GM04504 (cell line): ENCODE measurements around the gene IRF8.
"Not testable (repeated sequence)": the region's sequence is repeated elsewhere in the genome, so short reads cannot be mapped to it uniquely, and the experiment has no call there.

ENCODE experiments used
- DNase-seq: peaks from one replicate; pipeline ENCODE4 v3.0.0-alpha.2; 2012; ENCODE audit warnings: low read depth

The IRF8 gene, protein sequence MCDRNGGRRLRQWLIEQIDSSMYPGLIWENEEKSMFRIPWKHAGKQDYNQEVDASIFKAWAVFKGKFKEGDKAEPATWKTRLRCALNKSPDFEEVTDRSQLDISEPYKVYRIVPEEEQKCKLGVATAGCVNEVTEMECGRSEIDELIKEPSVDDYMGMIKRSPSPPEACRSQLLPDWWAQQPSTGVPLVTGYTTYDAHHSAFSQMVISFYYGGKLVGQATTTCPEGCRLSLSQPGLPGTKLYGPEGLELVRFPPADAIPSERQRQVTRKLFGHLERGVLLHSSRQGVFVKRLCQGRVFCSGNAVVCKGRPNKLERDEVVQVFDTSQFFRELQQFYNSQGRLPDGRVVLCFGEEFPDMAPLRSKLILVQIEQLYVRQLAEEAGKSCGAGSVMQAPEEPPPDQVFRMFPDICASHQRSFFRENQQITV

DNA sequence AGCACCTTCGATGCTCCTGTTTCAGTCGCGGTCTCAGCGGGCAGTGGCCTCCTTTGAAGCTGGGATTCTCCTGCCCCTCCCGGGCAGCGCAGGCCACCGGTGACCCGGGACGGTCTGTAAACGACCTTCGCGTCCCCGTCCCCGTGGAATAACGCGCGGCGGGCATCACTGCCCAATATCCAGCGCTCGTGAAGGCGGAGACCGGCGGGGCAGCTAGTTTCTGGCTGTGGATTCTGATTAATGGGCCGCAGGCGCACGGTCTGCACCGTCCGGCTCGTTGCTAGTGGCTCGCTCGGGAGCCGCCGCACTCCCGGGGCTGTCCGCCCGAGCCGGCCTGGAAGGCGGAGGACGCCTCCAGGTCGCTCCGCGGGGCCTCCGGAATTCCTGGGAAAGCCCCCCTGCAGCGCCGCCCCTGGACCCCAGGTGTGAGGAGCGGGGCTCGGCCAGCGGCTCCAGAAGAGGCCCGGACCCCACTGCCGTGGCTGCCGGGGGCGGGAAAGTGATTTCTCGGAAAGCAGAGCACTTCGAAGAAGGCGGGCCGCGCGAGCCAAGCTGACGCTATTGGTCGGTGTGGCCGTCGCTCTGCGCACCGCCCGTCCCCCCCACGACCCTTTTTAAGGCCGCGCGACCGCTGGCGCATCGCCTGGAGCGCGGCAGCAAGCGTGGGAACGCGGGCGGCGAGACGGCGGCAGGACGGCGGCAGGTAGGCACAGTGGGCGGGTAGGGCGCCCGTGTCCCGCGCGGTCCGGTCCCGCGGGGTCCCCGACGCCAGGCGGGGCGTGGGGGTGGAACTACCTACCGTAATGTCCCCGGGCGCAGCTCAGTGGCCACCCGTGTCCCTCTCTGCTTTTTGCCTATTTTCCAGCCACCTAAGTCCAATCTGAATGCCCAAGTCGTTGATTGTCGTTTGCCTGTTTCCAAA is at the start of gene IRF8:
Gene IRF8, plus strand, starts transcription at position 642 of the 922 bp plus-strand sequence. CDS start 3,854 bp downstream, outside the sequence.
- DNase-seq, result no peak

DNA sequence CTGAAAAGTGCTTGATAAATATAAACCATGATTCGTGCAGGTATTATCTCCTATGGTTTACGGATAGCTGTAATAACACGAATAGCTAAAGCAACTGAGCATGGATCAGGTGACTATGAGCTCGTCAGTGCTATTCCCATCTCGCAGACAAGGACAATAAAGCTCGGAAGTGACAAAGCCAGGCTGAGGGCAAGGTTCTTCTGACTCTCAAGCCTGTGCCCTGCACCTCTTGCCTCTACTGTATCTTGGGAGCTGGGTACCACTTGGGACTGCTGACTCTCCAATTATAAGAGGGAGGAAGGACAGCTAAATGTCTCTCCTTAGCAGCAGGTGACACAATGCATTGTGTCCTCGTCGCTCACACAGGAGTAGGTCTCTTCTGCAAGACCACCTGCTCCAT is 49.6 kb upstream of the IRF8 start:
- DNase-seq, result no peak

DNA sequence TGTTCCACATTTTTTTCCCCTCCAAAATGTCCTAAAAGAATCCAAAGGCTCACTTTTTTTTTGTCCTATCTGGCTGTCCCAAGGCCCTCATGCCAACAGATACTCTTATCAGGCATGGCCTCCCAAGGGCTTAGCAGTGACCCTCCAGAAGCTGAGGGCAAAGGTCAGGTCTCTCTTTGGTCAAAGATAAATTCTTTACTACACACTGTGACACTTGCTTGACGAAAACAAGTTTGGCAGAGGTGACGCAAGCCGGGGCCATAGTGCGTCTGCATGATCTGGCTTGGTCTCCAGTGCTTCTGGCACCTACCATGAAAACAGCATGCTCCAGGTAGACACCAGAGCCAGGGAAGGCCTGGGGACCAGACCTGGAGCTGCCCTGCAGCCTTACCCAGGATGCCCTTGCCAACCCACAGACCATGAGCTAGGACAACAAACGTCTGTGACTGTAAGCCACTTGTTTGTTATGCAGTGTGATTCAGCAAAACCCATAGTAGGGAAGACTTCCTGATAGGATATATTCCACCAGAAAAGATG is 48.5 kb upstream of the IRF8 start:
- no peak for DNase-seq

DNA sequence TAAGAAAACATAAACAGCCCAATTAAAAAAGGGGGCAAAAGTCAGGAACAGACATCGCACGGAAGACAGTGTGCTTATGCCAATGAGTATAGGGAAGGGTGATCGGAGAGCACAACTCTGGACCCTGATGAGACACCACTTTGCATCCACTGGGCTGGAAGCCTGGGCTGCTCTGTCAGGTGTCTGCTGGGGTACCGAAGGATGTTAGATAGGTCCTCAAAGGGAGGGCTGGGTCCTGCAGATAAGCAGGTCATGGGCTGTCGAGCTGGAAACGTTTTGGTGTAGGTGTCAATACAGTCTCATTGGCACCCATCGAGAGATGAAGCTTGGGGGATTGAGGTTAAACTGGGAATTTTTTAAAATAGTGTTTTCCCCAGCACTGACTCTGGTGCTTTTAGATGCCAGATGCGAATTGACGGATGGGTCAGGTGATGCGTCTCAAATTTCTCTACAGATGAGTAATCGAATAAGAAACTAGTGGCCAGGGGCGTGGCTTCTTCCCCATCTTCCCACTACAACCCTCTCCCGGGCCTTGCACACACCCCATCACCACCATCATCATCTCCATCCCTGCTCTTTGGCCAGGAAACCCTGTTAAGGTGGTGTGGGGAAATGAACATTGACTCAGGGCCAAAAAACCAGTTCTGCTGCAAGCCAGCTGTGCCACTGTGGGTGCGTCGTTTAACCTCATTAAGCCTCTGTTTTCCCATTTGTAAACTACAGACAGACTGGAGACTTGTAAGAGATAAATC is 47.8 kb upstream of the IRF8 start:
- no peak for DNase-seq

DNA sequence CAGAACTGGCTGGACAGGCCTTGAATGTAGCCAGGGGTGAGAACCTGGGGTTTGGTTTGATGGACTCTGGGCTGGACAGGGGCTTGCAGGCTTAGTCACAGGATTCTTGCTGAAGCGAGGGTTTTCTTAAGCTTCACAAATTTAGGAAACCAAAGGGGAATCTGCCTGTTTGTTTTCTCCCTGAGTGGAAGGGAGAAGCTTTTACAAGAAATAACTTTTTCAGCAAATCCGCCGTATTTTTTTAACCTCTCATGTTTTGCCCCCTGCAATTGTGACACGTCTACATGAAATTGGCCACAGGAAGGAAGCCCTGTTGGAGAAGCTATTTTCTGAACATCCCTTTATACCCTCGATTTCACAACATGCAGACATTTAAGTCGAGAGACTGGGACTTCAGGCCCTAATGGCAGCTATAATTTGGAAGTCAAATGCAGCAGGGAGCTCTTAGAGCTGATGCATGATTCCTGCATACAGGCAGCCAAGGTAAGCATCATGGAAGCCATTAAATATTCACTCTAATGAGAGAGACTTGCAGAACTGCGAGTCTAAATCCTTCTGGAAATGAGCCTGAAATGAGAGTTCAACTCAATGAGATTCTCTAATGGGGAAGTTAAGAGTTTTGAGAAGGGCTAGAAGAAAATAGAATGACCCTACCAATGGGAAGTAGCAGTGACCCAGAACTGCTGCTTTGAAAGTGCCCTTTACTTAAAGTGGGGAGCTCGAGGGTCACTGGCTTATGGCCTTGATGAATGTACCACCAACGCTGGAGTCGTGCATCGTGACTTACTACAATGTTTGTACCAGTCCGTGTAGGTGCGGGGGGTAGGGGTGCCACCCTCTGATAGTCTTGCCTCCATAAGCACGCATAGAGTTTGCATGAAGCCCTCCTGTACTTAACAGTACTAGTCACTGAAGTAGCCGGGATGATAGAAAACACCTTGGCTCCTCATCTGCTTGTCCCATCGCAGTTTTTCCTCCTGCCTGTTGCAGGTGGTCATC is 45.1 kb upstream of the IRF8 start:
- no peak for DNase-seq

DNA sequence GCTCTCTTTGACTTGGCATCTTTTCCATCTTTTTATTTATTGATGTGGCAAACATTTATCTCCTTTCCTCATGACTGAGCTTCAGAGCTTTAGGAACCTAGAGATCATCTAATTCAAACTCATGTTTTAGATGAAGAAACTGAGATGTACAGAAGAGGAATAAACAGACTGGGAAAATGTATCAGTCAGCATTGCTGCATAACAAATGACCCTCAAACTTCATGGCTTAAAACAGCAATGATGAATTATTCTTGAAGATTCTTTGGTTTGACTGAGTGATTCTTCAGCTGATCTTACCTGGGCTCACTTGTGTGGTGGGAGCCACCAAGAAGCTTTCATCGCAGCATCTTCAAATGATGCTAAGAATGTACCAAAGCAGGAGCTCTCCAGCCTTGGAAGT is 44.0 kb upstream of the IRF8 start:
- no peak for DNase-seq

DNA sequence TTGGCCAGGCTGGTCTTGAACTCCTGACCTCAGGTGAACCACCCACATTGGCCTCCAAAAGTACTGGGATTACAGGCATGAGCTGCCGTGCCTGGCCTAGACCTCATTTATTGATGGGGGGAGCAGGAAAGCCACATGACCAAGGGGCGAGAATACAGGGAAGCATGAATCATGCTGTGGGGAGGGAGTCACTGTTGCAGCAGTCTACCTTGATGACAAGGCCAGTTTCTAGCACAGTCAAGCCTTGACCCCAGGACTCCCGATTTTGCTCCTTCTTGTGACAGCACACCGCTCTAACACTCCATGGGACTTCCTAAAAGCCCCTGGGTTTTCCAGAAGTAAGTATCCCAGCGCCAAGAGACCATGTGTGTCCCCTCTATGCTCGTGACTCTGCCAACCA is 42.9 kb upstream of the IRF8 start:
- no peak for DNase-seq

DNA sequence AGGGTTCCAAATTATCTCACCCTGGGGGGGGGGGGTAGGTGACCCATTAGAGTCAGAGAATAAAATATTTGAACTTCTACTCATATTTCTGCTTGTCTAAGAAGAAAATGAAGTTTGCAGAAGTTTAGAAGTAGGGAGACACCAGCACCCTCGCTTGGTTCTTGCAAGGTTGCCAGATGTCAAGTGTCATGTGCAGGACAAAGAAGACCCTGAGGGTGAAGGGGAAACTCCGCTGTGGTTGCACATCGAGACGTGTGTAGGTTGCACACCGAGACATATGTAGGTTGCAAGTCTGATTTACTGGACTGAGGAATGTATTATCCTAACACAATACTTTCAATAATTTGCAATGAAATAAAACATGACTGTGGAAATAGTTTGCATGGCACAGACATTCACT is 42.4 kb upstream of the IRF8 start:
- no peak for DNase-seq

DNA sequence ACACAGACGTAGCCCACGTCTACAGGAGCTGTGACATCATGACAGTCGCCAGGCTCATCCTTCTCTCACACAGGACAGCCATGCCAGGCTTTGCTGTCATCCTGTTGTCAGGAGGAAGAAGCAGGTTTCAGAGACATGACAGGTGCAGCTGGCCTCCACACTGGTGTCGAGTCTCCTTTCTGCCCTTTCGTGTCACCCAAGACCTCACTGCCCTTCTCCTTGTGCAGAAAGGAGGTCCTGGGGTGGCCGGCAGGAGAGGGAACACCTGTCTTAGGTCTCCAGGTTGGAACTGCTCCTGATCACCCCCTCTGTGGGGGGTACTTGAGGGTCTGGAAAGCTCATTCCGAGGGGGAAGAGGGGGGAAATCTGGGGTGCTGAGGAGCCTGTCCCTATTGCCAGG is 41.6 kb upstream of the IRF8 start:
- no peak for DNase-seq

DNA sequence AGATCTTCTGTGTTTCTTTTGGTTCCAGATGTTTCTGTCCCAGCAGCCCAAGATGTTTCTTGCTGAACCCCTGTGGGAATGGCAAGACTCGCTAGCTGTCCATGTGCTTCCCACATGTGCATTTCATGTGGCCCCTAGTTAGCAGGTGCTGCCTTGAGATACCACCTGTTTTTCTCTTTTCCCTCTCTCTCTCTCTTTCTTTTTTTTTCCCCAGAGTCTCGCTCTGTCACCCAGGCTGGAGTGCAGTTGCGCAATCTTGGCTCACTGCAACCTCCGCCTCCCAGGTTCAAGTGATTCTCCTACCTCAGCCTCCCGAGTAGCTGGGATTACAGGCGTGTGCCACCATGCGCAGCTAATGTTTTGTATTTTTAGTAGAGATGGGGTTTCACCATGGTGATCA is 40.4 kb upstream of the IRF8 start:
- not testable (repeated sequence) for DNase-seq

DNA sequence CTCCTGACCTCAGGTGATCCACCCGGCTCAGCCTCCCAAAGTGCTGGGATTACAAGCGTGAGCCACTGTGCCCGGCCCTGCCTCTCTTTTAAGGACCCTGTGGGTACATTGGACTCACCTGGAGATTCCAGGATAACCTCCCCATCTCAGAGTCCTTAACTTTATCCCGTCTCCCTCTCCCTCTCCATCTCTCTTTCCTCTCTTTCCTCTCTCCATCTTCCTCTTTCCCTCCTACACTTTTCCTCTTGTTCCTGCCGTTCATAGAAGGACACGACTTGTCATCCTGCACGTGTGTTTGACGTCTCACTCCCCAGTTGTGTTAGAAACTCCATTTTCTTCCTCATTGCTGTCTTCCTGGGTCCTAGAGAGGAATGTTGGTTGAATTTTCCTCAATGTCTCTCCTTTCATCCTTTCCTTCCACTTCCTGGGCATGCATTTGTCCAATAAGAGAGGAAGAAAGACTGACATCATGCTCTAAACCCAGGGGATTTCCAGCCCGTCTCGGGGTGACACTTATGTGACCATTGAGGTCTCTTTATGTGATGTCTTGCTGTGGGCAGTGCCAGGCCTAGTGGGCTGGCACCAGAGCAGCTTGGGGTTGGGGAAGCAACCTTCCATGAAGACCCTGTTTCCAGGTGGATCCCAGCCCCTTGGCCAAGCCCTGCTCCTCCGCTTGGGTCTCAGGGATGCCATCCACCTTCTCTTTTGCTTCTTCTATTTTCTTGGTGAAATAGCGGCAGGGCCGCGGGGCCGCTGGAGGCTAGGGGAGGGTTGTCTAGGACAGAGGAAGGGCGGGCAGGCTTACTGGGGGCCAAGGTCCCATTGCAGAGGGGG is 39.8 kb upstream of the IRF8 start:
- no peak for DNase-seq

DNA sequence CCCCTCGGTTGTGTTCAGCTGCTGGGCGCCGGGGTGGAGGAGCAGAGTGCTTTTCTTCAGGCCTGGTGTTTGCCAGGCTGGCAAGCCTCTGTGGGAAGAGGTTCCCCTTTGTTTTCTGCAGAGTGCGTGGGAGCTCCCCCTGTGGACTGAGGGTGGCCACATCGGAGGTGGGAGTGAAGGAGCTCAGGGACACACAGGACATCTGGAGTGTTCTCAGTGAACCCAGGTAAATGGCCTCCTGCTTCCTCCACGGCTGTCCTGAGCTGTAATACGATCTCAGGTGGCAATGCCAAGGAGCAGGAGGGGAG is 39.2 kb upstream of the IRF8 start:
- no peak for DNase-seq

DNA sequence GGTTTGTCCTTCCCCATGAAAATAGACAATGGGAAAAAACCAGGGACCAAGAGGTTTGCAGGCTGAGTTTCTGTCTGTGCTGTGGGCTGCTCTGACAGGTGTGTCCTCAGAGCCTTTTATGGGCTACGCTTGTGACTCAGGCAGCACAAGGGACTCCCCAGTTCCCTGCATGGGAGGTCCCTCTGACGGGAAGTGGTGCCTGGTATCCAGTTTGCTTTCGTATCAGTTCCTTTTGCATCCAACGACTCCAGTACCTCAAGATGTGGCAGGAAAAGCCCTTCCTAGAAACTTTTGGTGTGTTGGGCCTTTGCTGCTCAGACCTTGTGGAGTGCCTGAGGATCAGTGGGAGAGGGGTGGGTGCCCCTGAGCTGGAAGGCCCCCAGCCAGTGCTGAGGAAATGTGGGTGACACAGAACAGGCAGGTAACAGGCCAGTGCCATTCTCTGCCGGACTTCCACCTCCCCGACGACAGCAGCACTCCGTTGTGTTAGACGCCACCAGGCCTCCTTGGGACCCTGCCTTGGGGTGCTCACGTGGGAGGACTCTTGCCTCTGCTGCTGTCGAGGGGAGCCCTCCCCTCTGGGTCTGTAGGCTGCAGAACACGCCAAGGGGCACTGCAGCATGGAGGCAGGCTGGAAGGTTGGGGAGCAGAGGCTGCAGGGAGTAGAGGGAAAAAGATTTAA is 38.4 kb upstream of the IRF8 start:
- no peak for DNase-seq

DNA sequence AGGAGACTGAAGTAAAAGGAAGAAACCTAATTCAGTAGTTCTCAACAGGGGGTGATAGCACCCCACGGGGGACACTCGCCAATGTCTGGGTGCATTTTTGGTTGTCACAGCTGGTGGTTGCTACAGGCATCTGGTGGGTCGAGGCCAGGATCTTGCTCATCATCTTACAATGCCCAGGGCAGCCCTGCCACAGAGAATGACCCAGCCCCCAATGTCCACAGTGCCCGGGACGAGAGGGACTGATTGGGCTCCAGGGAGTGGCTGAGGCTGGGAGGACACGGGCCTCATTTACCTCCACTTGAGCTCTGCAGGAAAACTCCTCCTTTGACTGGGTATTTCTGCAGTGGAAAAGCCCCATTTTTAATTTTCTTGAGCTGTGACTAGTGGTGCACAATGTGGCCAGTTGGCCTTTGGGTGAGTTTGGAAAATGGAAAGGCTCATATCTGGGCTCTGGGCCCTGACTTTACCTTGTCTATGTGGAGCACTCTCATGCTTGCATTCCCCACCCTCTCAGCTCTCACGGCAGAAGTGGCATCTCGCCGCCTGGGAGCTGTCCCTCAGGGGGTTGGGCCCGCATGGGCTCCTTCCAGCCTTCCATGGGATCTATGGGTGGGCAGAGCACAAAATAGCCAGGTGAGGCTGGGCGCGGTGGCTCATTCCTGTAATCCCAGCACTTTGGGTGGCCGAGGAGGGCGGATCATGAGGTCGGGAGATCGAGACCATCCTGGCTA is 37.7 kb upstream of the IRF8 start:
- no peak for DNase-seq

DNA sequence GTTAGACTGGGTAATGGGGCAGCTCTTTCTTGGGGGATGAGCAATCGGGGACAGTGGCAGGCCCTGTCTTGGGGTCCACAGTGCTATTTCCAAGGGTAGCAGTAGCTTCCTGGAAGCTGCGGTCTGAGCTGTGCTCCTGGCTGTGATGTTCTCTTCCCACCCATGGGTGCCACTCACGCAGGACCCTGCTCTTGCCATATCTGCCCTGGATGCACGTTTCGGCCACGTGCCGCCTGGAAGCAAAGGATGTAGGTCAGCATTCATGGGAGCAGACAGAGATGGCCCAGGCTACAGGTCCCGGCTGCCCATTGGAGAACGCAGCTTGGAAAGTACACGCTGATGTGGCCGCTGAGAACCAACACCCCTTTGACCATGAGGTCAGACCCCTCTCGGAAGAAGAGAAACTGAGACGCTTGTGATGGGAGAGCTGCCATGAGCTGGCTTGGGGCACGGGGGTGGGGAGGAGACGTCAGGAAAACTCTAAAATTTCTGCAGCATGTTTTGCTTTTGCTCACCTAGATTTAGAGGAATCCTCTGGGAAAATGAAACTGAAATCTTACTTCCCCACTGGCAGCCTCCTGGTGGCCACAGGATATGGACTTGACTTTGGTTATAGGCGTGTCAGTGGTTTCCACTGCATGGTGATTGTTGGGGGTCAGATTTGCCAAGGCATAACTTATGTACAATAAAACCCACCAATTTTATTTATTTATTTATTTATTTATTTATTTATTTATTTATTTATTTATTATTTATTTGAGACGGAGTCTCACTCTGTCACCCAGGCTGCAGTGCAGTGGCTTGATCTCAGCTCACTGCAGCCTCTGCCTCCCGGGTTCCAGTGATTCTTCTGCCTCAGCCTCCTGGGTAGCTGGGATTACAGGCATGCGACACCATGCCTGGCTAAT is 36.2 kb upstream of the IRF8 start:
- no peak for DNase-seq

DNA sequence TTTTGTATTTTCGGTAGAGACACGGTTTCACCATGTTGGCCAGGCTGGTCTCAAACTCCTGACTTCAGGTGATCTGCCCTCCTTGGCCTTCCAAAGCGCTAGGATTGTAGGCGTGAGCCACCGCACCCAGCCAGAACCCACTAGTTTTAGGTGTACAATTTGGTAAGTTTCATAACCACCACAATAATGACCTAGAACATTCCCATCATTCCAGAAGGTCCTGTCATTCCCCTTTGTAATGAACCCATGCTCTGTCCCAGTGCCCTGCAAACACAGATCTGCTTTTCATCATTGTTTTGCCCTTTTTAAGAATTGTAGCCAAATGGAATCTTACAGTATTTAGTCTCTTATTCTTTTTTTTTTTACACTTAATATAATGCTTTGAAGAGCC is 35.6 kb upstream of the IRF8 start:
- DNase-seq, result no peak

DNA sequence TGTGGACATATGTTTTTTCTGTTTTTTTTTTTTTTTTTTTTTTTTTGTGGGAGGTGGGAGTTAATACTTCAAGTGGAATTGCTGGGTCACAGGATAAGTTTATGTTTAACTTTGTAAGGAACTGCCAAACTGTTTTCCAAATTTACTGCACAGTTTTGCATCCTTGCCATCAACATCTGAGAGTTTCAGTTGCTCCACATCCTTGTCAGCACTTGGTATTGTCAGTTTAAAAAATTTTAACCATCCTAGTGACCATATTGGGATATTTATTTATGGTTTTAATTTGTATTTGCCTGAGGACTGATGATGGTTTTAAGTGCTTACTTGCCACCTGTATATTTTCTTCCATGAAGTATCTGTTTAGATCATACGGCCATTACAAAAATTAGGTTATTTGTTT is 34.0 kb upstream of the IRF8 start:
- DNase-seq, result no peak

DNA sequence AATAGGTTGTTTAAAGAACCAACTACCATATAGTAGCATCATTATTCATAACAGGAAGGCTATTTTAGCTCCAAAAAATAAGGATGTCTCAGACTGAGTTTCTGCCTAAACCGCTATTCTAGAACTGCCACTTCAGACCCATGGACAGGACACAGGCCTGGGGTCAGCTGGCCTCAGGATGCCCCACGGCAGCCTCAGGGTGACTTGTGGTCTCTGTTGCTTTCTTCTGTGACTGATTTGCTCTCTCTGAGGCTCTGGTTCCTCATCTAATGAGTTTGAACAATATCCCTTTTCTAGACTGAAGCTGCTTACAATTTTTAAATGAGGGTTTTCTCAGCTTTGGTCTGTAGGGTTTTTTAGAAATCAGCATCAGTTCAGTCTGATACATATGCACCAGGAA is 31.8 kb upstream of the IRF8 start:
- DNase-seq, result no peak
